NOMO-1 treated with dmso at 0.1 percent for 144 hours (cell line): Measurements from ENCODE around the gene PTPRM.

Experiments used
- DNase-seq: peaks from one replicate; lab custom pipeline; 2025; ENCODE audit not compliant: unreplicated experiment; lab: John Stamatoyannopoulos, UW

The PTPRM gene

DNA sequence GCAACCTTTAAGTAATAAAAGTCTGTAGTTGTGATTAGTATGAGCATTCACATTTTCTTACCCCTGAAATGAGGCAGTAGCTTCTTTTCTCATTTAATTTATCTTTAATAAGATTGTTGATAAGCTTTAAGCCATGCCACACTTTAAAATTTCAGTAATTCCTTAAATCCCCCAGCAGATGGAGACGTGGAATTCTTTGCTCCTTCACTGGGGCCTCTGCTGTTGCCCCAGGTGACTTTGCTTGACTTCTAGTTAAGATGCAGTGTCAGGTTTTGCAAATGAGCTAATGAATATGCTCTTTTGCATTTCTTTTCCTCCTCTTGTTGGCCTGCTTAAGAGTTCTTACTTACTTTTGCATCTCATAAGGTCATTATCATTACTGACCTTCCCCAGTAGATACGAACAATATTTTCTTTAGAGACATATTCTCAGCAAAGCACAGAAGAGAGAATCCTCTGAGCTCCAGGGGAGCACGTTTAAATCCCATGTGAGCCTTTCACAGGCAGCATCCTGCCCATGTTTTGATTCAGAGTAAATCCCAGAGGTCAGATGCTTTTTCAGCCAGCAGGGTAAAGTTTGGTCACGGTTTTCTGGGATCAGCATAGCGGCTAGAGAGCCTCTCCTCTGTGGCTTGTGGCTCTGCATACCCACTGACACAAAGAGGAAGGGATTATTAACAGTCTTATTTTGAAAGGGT lies 222.9 kb downstream of the PTPRM start:
- DNase-seq, result no peak

DNA sequence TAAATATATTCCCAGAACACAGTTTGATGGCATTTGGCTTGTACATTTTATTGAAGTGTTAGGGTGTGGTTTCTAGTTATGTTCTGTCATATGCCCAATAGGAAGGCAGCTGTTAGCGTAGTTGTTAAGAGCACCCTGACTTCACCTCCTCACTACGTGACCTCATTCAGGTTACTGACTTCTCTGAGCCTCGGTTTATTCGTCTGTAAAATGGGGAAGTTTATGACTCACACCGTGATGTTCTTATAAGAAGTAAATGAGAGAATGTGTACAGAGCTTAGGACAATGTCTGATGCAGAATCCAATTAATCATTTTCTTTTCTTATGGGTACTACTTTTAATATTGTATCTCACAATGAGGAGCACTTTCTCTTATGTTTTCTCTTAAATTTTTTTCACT lies 226.0 kb downstream of the PTPRM start:
- DNase-seq, result no peak

DNA sequence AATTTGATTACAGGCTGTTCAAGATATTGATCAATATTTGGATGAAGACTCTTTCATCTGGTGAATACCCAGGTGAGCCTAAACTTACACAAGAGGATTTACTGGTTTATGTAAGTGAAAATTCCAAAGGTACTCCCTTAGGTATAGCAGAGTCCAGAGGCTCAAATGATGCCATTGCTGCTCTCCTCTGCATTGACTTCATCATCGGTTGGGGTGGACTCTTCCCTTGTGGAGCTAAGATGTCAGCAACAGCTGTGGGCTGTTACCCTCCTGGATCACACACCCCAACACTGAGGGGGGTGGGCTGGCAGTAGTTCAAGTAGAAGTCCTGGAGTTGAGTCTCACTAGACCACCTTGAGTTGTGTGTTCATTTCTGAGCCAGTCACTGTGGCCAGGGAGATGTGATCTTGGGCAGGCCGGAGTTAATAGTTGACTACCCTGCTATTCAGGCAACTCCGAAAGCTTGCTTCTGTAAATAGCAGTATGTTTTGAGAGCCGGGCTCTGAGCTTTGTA lies 236.9 kb downstream of the PTPRM start:
- DNase-seq, result no peak

DNA sequence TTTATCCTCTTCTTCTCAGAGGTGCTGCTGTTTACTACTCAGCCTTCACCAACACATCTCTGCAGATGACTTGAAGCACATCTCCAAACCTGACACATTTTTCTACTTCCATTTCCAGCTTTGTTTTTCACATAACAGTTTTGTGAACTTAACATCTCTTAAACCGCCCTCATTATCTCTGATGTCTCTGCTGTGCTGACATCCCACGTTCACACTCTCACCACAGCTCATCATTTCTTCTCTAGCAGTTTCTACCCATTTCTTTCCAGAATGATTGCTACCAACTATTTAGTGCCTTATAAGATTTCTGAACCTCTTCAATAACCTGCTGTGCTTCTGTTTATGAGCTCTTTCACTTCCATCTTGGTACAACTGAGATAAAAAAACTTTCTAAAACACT lies 238.0 kb downstream of the PTPRM start:
- no peak for DNase-seq

DNA sequence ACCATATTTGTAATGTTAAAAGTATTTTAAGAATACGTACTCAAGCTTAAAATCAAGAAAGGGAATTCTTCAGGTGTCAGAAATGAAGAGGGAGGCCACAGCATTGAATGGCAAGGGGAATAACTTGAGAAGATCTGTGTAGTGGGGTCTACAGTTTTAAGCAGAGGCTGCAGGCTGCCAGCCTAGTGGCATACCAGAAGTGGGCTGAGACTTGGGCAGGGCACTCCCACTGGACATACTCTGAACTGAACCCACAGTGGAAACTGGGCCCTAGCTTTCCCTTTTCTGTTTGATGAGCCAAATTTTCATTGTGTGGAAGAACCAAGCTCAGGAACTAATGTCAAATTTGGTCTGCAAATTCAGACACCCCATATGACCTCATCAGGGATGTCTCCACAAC lies 238.8 kb downstream of the PTPRM start:
- no peak for DNase-seq

DNA sequence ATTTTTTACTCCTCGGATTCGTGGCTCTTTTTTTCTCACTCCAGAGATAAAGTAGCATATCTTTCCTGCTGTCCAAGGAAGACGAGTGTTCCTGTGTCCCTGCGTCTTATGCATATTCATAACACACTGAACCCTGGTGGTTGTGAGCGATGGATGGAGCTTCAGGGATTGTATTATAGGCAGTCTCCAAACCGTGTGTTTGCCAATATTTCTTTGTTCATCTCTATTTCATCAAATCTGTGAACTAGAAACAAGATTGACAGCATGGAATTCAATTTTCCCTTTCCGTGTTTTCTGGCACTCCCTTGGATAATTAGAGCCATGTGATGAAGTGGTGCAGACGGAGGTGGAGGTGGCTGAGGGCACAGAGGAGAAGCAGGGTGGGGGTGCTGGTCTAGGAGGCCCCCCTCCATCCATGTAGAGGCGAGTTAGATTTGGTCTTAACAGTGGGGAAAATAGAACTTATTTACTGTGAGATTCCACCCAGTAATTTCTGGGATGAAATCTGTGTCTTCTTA lies 240.9 kb downstream of the PTPRM start:
- no peak for DNase-seq

DNA sequence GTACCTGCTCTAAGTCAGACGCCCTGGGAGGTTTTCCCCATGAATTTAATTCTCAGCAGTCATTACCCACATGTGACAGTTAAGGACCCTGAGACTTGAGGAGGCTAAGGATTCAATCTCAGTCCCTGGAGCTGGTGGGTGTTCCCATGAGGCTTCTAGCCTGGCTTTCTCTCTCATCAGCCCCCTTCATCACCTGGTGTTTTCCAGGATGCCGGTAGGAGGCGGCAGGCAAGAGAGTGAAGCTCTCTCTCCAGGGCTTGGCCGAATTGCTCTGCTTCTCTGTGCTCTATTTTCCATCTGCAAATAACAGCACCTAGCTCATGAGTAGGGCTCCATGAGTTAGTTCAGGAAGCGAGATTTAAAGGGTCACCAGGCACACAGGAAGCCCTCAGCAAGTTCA lies 241.9 kb downstream of the PTPRM start:
- no peak for DNase-seq

DNA sequence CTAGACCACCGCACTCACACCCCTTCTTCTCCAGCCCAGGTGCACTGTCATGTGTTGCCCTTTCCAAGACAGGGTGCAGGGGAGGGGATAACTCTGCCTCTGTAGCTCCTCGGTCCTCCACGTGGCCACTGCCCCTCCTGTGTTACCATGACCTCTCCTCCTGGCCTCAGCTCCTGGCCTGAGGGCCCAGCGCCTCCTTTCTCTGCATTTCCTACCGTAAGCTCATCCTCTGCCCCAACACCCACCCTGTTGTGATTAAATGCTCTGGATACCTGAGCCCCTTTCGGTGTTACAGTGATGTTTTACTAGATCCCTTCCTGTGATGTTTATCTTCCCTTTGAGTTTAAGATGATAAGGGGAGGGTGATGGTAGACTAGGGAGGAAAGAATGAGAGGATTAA lies 242.3 kb downstream of the PTPRM start:
- no peak for DNase-seq

DNA sequence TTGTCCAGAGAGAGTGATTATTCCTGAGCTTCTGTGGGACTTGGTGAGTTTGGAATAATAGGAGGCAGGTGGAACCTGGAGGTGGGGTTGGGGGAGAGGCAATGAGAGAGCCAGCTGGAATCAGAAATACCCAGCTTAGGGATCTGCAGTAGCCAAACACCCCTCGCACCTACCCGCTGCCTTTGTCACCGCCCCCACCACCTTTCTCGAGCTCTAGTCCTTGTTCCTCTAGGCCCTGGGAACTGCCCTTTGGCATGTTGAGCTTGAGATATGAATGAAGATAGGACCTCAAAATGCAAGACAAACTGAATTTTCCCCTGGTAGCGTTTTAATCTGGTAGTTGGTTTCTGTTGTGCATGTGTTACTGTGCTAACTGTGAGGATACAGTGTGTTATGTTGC lies 242.9 kb downstream of the PTPRM start:
- DNase-seq, result no peak

DNA sequence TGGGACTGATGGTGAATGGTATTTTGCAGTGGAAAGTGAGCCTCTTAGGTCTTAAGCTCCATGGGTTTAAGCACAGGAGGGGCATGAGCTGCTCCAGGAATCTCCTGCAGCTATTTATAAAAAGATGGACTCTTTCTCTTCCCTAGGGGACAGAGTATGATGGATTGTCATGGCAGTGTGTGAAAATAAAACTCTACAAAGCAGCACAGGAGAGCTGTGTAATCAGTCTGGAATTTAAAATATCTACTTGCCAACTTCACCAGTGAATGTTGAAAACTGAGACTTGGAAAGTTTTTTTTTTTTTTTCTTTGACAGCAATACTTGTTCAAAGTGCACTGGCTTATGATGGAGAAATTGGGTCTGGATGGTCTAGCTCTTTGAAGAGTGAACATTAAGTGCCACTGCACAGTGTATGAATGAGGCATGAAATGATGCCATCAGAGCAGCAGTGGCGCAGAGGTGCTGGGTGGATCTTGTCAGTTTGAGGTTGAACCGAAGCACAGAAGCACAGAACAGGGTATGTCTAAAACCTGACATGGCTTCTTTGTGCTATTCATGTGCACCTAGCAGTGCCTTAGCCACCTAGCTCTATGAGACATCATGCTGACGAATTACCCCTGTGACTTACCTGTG lies 245.4 kb downstream of the PTPRM start:
- no peak for DNase-seq

DNA sequence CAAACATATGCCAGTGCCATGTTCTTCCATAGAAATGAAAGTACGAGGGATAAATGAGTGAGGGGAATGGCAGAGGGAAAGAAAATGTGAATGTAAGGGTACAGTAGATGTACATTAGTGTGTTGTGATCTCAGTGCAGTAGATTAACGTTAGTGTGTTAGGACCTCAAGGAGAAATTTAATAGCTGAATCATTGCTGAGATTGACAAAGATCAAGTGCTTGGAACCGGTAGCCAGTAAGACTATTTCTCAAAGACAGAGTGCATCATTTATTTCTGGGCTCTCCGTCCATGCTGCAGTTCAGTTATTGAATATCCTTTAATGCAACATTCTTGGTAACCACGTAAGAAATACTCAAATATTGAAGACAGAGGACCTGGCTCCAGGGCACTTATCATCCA lies 246.0 kb downstream of the PTPRM start:
- no peak for DNase-seq

DNA sequence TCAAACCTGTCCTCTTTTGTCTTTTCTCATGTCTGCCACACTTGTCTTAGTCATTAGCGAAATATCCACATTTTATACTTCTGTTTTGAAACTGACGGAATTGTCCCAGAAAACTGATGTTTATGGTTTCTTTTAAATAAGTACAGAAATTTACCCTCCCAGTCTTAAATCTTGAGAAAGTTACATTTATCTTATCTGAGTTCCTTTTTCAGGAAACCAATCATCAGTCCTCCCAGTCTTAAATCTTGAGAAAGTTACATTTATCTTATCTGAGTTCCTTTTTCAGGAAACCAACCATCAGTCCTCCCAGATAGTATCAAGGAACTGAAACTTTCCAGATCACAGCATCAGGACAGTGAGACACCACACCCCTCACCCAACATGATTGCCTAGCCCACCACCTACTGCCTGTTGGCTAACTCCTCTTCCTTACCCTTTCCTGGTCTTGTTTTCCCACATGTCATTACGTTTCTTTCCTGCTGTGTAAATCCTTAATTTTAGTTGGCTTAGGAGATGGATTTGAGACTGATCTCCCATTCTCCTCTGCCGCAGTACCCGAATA lies 247.7 kb downstream of the PTPRM start:
- no peak for DNase-seq

DNA sequence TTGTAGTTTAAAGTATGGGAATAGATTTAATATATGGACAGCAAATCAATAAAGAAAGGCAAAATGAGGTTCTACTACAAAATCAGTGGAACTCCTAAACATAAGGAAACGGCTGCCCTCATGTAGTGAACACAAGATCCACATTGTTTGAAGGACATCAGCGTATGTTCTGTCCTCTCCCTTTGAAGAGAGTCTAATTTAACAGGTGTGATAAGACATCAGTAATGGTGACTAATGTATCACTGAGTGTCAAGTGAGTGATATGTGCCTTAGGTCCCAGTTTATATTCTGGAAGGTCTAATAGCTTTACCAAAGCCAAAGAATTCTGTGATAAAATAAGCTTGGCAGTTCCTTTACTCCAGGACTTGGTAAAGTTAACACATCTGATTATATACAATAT lies 248.7 kb downstream of the PTPRM start:
- no peak for DNase-seq

DNA sequence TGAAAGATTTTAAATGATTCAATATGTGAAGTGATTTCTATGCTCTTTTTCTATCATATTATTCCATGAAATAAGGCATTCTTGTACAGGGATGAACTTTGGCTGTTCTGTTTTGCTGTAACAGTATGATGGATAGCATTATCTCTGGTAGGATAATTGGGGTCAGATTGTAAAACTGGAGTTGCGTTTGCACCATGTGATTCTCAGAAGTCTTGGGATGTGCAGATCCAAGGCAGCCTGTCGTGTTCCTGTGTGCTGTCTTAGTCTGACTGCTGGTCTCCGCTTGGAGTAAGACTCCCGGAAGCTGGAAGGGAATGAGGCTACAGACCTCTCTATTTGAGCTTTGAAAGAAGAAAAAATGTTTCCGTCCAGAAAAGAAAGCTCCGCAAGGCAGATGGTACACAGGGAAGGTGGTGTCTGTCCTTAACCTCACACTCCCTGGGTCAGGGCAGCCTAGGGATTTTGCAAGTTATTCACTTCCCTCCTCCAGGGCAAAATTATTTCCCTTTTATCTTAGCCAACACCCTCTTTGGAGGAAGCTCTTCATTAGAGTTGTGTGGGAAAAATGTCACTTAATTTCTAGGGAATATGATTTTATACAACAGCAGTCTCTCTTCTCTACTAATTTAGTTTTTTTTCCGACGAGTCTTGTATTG lies 250.6 kb downstream of the PTPRM start:
- DNase-seq, result no peak

DNA sequence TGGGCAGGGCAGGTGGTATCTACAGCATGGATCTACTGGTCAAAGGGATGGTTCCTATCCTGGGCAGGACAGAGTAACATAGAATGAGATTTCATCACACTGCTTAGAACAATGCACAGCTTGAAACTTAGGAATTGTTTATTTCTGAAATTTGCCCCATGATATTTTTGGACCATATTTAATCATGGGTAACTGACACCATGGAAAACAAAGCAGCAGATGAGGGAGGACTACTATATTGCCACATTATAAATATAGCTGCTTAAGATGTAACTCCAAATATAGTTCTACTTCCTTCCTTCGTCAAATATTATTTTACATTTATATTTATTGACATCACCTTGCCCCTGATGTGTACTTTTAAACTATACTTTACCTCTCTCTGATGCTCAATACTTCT lies 254.7 kb downstream of the PTPRM start:
- DNase-seq, result no peak

DNA sequence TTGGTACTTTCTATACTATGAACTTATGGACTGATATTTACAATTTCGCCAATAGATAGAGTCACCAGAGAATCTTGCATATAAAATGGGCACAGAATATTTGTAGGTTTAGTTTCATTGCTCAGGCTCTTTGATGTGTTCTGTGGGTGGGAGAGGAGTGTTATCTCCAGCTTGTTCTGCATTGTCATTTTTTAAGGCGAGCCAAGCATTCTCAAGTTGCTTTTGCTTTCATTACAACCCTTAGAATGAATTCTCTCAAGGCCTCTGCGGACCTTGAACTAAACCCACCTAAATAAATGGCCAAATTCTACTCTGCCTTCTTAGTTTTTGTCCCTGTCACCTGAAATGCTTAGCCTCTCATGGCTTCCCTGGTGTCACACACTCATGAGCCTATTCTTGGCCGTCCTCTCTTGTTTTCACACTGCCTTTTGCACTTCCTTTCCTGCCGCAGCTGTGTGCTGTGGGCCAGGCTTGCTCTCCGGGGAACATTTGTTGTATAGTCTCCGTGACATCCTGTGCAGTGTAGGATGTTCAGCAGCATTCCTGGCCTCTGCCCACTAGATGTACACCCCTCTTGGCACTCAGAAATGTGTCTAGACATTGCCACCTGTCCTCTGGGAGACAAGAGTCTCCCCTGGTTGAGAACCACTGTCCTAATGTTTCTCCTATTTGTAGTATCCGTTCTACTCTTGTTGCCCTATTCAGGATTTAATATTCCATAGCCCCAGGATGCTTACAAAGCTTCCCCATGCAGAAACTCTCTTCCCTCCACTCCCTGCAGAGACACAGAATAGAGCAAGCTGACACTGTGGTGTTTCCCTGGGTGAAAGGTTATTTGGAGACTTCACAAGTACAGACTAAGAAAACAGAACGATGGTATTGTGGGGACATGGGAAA lies 255.6 kb downstream of the PTPRM start:
- DNase-seq, result no peak

DNA sequence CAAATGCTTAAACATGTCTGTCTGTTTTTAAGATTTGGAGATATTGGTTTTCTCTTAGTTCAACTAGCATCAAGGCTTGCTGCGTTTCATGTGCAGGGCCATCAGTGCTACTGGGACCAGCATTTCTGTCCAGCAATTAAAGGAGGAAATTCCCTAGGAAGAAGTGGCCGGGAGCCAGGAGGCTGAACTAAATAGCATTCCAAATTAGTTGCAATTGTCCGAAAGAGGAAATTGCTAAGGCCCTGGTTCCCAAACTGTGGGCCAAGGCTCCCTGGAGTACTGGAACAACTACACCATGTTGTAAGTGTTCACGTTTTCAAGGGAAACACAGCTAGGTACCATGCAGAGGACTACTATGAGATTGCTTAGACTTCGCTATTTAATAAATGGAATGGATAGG lies 257.9 kb downstream of the PTPRM start:
- no peak for DNase-seq

DNA sequence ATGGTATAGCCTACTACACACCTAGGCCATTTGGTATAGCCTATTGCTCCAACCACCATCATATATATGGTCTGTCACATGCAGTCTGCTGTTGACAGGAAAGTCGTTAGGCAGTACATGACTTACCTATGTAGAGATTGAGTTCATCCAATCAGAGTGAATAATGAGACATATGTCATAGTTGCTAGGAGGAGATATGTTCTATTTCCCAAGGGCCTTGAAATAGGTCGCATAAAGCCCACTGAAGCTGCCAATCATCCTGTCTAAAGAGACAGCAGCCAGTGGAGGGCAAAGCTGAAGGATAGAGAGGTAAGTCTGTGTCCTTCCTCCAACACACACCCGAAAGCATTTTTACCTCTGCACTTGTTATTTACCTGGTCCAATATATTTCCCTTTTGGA lies 263.4 kb downstream of the PTPRM start:
- no peak for DNase-seq

DNA sequence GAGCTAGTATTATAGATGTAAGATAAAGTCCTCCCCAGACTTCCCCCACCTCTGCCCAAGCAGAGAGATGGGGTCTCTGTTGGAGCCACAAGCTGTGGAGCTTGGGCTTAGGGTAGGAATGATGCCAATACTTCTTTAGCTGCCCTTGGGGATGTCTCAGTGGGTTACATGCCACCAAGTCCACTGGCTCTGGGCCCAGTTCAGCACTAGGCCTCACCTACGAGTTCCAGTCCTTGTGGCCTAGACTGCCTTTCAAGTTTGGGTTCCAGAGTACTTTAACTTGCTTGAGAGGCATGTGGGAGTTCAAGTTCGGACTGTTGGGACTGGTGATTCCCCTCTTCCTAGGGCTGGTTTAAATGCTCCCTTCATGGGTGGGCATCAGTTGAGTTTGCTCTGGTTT lies 272.4 kb downstream of the PTPRM start:
- DNase-seq, result no peak

DNA sequence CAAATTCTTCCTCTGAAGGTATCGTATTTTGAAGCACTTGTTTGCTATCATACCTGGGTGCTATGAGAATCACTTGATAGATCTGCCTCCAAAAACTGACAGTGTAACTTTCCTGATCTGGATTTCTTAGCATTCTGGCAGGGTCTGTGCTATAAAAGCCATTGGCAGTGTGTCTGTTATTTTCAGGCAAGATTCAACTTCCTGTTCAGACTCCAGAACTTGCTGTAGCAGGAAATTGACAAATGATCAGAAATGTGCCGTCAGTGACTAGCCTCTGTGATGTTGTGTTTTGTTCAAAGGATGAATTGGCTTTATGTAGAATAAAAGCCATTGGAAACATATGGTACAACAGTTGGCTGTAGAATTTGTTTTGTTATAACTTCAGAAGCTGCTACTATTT lies 273.3 kb downstream of the PTPRM start:
- no peak for DNase-seq

DNA sequence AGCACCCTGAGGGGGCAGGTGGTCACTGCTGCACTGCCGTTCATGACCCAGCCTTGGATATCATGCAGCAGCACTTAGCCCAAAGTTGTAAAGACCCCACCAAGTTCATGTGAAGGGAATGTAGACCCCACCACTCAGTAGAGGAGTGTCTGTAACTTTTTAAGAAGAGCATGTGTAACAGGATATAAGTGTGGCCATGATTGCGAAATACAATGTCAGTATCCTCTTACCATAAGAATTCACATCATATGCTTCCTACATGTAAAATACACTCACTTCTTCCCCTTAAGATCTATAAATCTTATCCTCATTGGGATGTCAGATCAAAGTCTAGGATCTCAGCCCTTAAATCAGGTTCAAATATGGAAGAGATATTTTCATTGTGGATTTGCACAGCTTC lies 276.9 kb downstream of the PTPRM start:
- DNase-seq, result no peak
